GM18505 (cell line): ENCODE results near the gene GPR21.

Experiments
- ATAC-seq: cut with Tn5 transposase; IDR thresholded peaks from one replicate; pipeline ENCODE4 v1.9.1; 2021; ENCODE audit not compliant: unreplicated experiment
- POLR2A ChIP-seq: IDR thresholded peaks from 4 replicates; pipeline ENCODE4 v1.6.1; 2011; ENCODE audit warnings: borderline replicate concordance; ENCODE audit not compliant: insufficient read depth, insufficient read length; ENCODE audit errors: extremely low read depth

GPR21 gene

GRCh38 chr9:123033352-123033751 is at the start of gene GPR21:
TSS of gene GPR21 (plus strand) at chr9:123033667. CDS start at chr9:123034567, 900 bp downstream.
- TF ChIP-seq POLR2A: no peak
- ATAC-seq: no peak

GRCh38 chr9:122986010-122986409 is 47.5 kb upstream of the GPR21 start:
- no peak for ATAC-seq
- no peak for TF ChIP-seq POLR2A

GRCh38 chr9:122988141-122988540 is 45.3 kb upstream of the GPR21 start:
- no peak for TF ChIP-seq POLR2A
- ATAC-seq: no peak

- TF ChIP-seq POLR2A: no peak
- ATAC-seq: no peak
Observed at GRCh38 chr9:122988920-122989621, 44.4 kb upstream of the GPR21 start.

GRCh38 chr9:122991370-122991830 is 42.1 kb upstream of the GPR21 start:
- TF ChIP-seq POLR2A: no peak
- no peak for ATAC-seq

- no peak for ATAC-seq
- TF ChIP-seq POLR2A: no peak
Observed at GRCh38 chr9:122996586-122996985, 36.9 kb upstream of the GPR21 start.

- no peak for ATAC-seq
- no peak for TF ChIP-seq POLR2A
Observed at GRCh38 chr9:122998448-122998847, 35.0 kb upstream of the GPR21 start.

- no peak for TF ChIP-seq POLR2A
- no peak for ATAC-seq
Observed at GRCh38 chr9:123000371-123001068, 32.9 kb upstream of the GPR21 start.

GRCh38 chr9:123002754-123003153 is 30.7 kb upstream of the GPR21 start:
- no peak for TF ChIP-seq POLR2A
- no peak for ATAC-seq

- no peak for TF ChIP-seq POLR2A
- no peak for ATAC-seq
Observed at GRCh38 chr9:123003466-123003865, 30.0 kb upstream of the GPR21 start.

GRCh38 chr9:123005964-123006363 is 27.5 kb upstream of the GPR21 start:
- no peak for TF ChIP-seq POLR2A
- ATAC-seq: no peak

GRCh38 chr9:123007269-123007668 is 26.2 kb upstream of the GPR21 start:
- no peak for ATAC-seq
- no peak for TF ChIP-seq POLR2A

GRCh38 chr9:123008909-123009308 is 24.6 kb upstream of the GPR21 start:
- no peak for ATAC-seq
- no peak for TF ChIP-seq POLR2A

- no peak for ATAC-seq
- no peak for TF ChIP-seq POLR2A
Observed at GRCh38 chr9:123011380-123011779, 22.1 kb upstream of the GPR21 start.
